MV-4-11 (cell line): ENCODE measurements around the gene SUPT5H.

ENCODE experiments used
- DNase-seq: peaks from one replicate; lab custom pipeline; 2025; lab: John Stamatoyannopoulos, UW

SUPT5H gene

DNA sequence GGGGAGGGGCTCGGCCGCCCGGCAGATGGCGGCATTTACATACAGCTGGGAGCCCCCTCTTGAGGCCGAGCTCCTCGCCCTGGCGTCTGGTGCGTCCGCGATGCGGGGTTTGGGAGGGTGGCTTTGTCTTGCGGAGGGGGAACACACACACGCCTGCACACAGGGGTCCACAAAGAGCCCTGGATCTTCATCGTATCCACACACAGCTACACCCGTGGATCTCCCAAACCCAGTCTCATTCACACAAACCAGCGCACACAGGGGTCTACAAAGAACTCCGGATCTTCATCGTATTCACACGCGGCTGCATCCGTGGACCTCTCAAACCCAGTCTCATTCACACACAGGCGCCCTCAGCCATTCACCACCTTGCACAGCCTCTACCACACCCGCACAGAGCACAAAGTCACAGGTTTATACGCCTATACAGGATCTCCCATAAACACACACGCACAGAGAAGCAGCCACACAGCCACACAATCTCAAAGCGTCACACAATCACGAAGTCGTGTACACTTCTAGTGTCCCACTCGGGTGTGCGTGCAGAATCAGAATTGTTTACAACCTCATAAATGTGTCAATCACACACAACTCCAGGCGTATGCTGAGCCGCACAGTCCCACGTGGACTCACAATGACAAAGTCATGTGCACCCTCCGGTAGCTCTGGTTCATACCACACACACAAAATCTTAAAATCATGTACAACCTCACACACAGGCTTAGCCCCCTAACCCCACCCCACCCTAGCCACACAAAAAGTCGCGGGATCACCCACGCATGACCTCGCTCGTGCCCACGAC lies 52.8 kb downstream of the SUPT5H start:
- peak; percentile 45 for DNase-seq

- DNase-seq: no peak
Measured at GRCh38 chr19:39498798-39499642, 53.6 kb downstream of the SUPT5H start, which contains the start of gene DLL3. DLL3 (plus strand) TSS chr19:39498947; CDS start chr19:39498975, 28 bp downstream.

GRCh38 chr19:39499932-39500331 lies 54.5 kb downstream of the SUPT5H start:
- DNase-seq: no peak

DNA sequence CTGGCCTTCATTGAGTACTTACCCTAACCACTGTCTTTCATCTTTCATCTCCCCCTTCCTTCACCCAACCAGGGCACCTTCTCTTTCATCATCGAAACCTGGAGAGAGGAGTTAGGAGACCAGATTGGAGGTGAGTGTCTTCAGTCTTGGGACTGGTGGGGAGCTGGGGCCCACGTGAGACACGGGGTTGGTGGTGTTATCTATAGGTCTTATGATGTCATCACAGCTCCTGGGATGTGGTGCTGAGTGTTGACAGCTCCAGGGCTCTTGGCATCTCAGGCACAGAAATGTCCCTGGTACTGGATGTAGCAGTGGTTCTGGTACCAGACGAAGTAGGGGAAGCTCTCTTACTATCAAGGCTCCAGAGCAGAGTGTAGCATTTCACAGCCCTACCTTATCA lies 55.2 kb downstream of the SUPT5H start:
- no peak for DNase-seq

GRCh38 chr19:39501340-39501739 lies 56.0 kb downstream of the SUPT5H start:
- DNase-seq: no peak

DNA sequence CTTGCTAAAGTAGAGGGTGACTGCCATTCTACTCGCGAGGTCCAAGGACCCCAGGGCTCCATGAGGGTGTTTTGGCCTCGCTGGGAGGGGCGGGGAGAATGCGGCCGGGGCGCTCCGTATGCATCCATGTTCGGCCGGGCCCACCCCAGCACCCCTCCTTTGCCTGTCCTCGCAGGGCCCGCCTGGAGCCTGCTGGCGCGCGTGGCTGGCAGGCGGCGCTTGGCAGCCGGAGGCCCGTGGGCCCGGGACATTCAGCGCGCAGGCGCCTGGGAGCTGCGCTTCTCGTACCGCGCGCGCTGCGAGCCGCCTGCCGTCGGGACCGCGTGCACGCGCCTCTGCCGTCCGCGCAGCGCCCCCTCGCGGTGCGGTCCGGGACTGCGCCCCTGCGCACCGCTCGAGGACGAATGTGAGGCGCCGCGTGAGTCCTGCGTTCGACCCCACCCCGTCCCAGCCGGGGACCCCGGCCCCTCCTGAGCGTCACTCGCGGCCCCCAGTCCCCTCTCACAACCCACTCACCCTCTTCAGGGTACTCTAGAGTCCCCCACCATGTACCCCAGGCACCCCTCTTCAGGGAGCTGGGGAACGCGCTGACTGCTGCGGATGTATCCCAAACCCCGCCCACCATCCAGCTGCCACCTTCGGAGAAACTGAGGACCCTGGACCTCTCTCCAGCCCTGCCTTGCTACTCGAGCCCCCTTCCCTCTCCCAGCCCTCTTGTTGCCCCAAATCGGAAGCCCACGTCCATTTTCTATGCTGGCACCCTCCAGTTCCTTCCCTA lies 57.4 kb downstream of the SUPT5H start:
- DNase-seq: peak; percentile 46

DNA sequence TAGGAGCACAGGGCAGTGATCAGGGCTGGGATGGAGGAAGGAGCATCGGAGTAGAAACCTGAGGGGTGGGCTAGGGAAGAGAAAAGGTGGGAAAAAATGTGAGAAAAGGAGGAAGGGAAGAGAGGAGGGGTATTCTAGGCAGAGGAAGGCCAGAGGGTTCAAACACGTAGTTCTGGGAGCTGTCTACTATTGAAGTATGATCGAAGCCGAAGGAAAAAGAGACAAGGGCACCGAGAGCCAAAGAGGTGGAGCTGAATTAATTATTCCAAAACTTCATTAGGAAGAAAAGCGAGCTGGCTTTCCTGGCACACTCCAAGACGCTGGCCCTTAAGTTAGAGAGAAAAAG lies 61.2 kb downstream of the SUPT5H start:
- no peak for DNase-seq

- peak; percentile 57 for DNase-seq
Measured at GRCh38 chr19:39506944-39507714, 61.7 kb downstream of the SUPT5H start.

GRCh38 chr19:39507715-39508364 lies 62.5 kb downstream of the SUPT5H start:
- no peak for DNase-seq

DNA sequence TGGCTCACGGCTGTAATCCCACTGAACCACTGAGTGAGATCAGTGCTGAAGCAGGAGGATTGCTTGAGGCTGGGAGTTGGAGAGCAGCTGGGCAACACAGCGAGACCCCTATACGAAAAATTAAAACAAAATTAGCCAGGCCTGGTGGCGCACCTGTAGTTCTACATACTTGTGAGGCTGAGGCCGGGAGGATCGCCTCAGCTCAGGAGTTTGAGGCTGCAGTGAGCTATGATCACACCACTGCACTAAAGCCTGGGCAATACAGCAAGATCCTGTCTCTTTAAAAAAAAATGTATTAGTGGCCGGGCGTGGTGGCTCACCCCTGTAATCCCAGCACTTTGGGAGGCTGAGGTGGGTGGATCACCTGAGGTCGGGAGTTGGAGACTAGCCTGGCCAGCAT lies 63.2 kb downstream of the SUPT5H start:
- DNase-seq: no peak

DNA sequence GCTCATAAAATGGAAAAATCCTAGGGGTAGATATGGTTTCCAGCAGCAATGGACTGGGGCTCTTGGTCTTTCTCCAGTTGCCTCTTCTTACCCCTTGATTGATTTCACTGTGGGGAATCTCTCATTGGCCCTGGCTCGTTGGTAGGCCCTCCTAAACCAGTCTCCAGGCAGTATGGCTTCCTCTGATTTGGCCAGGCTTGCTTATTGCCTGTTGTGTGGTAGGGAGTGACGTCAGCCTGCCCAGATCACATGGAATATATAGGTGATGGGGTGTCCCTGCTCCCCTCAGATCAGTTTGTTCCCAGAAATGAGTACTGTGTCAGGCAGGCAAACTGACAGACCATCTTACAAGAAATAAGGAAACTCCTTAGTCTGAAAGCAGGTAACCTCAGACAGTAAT lies 63.9 kb downstream of the SUPT5H start:
- DNase-seq: no peak

DNA sequence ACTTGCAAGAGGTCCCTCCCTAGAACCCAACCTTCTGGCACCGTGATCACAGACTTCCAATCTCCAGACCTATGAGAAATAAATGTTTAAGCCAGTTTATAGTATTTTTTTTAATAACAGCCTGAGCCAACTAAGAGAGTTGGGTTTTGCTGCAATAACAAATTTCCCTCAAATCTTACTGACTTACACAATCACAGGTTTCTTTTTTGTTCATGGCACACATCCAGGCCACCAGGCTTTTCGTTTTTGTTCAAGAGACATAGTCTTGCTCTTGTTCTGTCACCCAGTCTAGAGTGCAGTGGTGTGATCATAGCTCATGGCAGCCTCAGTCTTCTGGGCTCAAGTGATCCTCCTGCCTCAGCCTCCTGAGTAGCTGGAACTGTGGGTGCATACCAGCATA lies 67.6 kb downstream of the SUPT5H start:
- peak; percentile 15 for DNase-seq

DNA sequence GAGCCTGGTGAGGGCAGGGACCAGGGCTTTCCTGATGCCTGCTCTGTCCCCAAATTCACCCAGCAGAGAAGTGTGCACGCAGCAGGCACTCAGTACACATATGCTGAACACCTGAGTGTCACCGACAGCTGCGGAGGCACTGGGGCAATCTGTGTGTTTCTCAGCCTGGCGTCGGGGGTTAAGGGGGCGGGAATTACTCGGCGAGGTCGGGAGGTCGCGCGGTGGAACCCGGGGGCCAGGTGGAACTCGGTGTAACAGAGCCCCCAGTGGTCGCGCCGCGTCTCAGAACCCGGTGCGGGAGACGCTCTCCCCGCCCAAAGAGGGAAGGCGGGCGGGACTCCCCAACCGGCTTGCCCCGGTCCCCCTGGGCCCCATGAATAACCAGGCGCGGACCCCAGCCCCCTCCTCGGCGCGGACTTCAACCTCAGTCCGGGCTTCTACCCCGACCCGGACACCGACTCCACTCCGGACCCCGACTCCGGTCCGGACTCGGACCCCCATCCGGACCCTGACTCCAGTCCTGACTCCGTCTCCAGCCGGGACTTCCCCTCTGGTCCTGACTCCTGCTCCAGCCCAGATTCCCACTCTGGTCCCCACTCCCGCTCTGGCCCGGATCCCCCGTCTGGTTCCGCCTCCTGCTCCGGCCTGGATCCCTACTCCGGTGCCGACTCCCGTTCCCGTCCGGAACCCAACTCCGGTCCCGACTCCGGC lies 69.6 kb downstream of the SUPT5H start, which contains the start of gene SELENOV:
SELENOV (plus strand) TSS at position 300 of the 711 bp plus-strand sequence; CDS start at position 374, 74 bp downstream.
- no peak for DNase-seq

GRCh38 chr19:39515551-39516191 lies 70.3 kb downstream of the SUPT5H start:
- no peak for DNase-seq

- DNase-seq: peak; percentile 69
Measured at GRCh38 chr19:39516270-39516669, 70.9 kb downstream of the SUPT5H start.

DNA sequence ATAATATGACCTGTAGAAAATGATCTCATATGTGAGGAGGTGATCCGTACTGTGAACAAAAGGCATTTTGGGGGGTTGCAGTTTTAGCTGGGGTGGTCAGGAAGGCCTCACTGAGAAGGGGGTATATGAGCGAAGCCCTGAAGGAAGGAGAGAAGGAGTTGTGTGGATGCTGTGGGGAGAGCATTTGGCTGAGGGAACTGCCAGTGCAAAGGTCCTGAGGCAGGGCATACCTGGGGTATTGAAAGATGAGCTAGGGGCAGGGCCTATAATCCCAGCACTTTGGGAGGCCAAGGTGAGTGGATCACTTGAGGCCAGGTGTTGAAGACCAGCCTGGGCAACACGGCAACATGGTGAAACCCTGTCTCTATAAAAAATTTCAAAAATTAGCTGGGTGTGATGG lies 72.0 kb downstream of the SUPT5H start:
- DNase-seq: no peak

- no peak for DNase-seq
Measured at GRCh38 chr19:39518458-39518857, 73.1 kb downstream of the SUPT5H start.

DNA sequence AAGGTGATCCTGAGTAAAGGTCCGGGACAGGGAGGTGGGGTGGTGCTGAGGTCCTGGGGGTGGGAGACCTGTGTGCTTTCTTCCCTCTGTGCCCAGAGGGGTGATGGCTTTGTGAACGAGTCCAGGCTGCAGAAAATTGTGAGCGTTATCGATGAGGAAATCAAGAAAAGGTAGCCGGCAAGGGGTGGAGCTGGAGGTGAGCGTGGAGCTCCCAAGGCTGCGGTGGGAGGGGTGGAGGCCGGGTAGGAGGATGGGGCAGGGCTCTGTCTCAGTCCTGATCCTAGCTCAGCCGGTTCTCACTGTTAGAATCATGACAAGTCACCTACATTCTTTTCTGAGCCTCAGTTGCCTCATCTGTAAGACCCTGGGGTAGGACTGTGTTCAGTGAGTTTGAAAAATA lies 73.6 kb downstream of the SUPT5H start:
- DNase-seq: no peak

GRCh38 chr19:39520541-39521484 lies 75.4 kb downstream of the SUPT5H start:
- DNase-seq: no peak
